ENCODE measurements around the gene ARRDC5.

Gene ARRDC5

GRCh38 chr19:4909156-4909896 is 6.6 kb upstream of the ARRDC5 start, which contains the start of gene UHRF1:
TSS of gene UHRF1 (plus strand) at chr19:4909501. CDS start at chr19:4910886, 1,385 bp downstream.
- H3K27me3 ChIP-seq (ENCODE audit: control insufficient read depth in 1 of 2, insufficient read depth in 1 of 2, low read length in 2 of 2), result peaks cover 0 to 3% of the 10 kb centered on the region in 2 experiments
- peak within 1 kb of the TSS; percentile 90 for H3K27ac ChIP-seq (ENCODE audit: low read length, poor library complexity, severe bottlenecking)
- no peak for DNase-seq
- peak within 1 kb of the TSS in 1 of 2 experiments; percentile 73 for H2BK12ac ChIP-seq (ENCODE audit: low read length in 2 of 2)
- peak within 1 kb of the TSS; percentile 58 for H2BK15ac ChIP-seq (ENCODE audit: low read depth, poor library complexity, severe bottlenecking)
- H2AK5ac ChIP-seq (ENCODE audit: low read length, severe bottlenecking), result no peak within 1 kb of the TSS
- peak within 1 kb of the TSS; percentile 57 for H4K91ac ChIP-seq (ENCODE audit: low read length)
- H3K4me3 ChIP-seq (ENCODE audit: insufficient read depth in 1 of 2, low read depth in 1 of 2, low read length in 2 of 2), result peak within 1 kb of the TSS; percentile 77 to 88
- peak within 1 kb of the TSS; percentile 83 for H2AFZ ChIP-seq (ENCODE audit: low read depth, low read length)
- 6% methylated on average over 52 of the region's 89 CpGs for WGBS
- no peaks in the 10 kb centered on the region for H3K79me1 ChIP-seq (replicated peaks; ENCODE audit: low read length, poor library complexity, severe bottlenecking)
- H3K23ac ChIP-seq (ENCODE audit: low read length in 2 of 2), result peak within 1 kb of the TSS in 1 of 2 experiments; percentile 72
- peaks cover 34% of the 10 kb centered on the region for H3K4me1 ChIP-seq (ENCODE audit: control insufficient read depth, insufficient read depth, low read depth, low read length)
- H2BK120ac ChIP-seq (ENCODE audit: low read depth, low read length), result no peak within 1 kb of the TSS
- peak within 1 kb of the TSS; percentile 80 to 89 for H3K18ac ChIP-seq (ENCODE audit: low read depth in 1 of 2, low read length in 2 of 2)
- peaks cover 0 to 2% of the 10 kb centered on the region in 2 experiments for H3K36me3 ChIP-seq (ENCODE audit: control insufficient read depth in 1 of 2, insufficient read depth in 2 of 2, low read depth in 1 of 2, low read length in 2 of 2)
- peak within 1 kb of the TSS; percentile 99 for H3K4me2 ChIP-seq (ENCODE audit: low read length, poor library complexity, severe bottlenecking)
- peak within 1 kb of the TSS; percentile 56 for H4K8ac ChIP-seq (ENCODE audit: low read length)
- H3K9ac ChIP-seq (ENCODE audit: low read length), result peak within 1 kb of the TSS; percentile 84
- no peak within 1 kb of the TSS for H3K4ac ChIP-seq (ENCODE audit: low read depth in 1 of 2, low read length in 2 of 2)
- no peak within 1 kb of the TSS for H2BK5ac ChIP-seq (ENCODE audit: low read depth, low read length, poor library complexity, severe bottlenecking)
- peak within 1 kb of the TSS in 1 of 2 experiments; percentile 90 for H3K14ac ChIP-seq (ENCODE audit: low read length in 2 of 2)
- no peaks in the 10 kb centered on the region for H3K9me3 ChIP-seq (ENCODE audit: control insufficient read depth, low read length)

- Histone ChIP-seq H3K4me2 (ENCODE audit: low read length, poor library complexity, severe bottlenecking) (peak overlapping the region; percentile 99), H4K91ac (ENCODE audit: low read length) (no peak overlapping the region), H3K23ac (ENCODE audit: low read length in 2 of 2) (peak overlapping the region in 1 of 2 experiments; percentile 70), H3K18ac (ENCODE audit: low read depth in 1 of 2, low read length in 2 of 2) (peak overlapping the region in 1 of 2 experiments; percentile 9), H4K8ac (ENCODE audit: low read length) (peak overlapping the region; percentile 7), H3K4me1 (ENCODE audit: control insufficient read depth, insufficient read depth, low read depth, low read length) (peaks cover 29% of the 10 kb centered on the region), H3K4me3 (ENCODE audit: insufficient read depth in 1 of 2, low read depth in 1 of 2, low read length in 2 of 2) (no peak overlapping the region), H3K14ac (ENCODE audit: low read length in 2 of 2) (no peak overlapping the region), H3K79me1 (replicated peaks; ENCODE audit: low read length, poor library complexity, severe bottlenecking) (no peaks in the 10 kb centered on the region), H3K36me3 (ENCODE audit: control insufficient read depth in 1 of 2, insufficient read depth in 2 of 2, low read depth in 1 of 2, low read length in 2 of 2) (peaks cover 0 to 2% of the 10 kb centered on the region in 2 experiments), H3K9ac (ENCODE audit: low read length) (no peak overlapping the region), H2BK12ac (ENCODE audit: low read length in 2 of 2) (no peak overlapping the region), H2AK5ac (ENCODE audit: low read length, severe bottlenecking) (no peak overlapping the region), H3K4ac (ENCODE audit: low read depth in 1 of 2, low read length in 2 of 2) (no peak overlapping the region), H3K27ac (ENCODE audit: low read length, poor library complexity, severe bottlenecking) (no peak overlapping the region), H3K9me3 (ENCODE audit: control insufficient read depth, low read length) (no peaks in the 10 kb centered on the region), H2BK120ac (ENCODE audit: low read depth, low read length) (no peak overlapping the region), H2BK15ac (ENCODE audit: low read depth, poor library complexity, severe bottlenecking) (peak overlapping the region; percentile 58), H2AFZ (ENCODE audit: low read depth, low read length) (no peak overlapping the region), H3K27me3 (ENCODE audit: control insufficient read depth in 1 of 2, insufficient read depth in 1 of 2, low read length in 2 of 2) (peaks cover 0 to 3% of the 10 kb centered on the region in 2 experiments), H2BK5ac (ENCODE audit: low read depth, low read length, poor library complexity, severe bottlenecking) (no peak overlapping the region)
- WGBS, result 90% methylated on average over 15 of the region's 15 CpGs
- no peak for DNase-seq
Measured at GRCh38 chr19:4908781-4909155, 6.1 kb upstream of the ARRDC5 start.

DNA sequence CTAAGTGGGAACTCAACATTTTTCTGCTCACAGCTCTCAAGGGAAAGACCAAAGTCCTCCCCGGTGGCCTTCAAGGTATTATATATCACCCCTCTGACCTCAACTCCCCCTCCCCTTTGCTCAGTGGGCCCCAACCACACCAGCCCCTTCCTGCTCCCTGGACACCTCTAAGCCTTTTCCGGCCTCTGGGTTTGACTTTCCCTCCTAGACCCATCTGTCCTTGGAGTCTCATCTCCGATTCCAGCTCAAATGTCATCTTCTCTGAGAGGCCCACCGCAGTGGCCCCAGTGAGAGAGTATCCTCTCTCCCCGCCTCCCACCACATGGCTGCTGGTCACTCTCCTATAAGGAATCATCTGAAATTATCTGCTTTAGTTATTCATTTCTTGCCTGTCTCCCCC is 5.7 kb upstream of the ARRDC5 start:
- H3K4me3 ChIP-seq (ENCODE audit: insufficient read depth in 1 of 2, low read depth in 1 of 2, low read length in 2 of 2), result no peak overlapping the region
- no peak overlapping the region for H3K4ac ChIP-seq (ENCODE audit: low read depth in 1 of 2, low read length in 2 of 2)
- H3K9ac ChIP-seq (ENCODE audit: low read length), result no peak overlapping the region
- no peak for DNase-seq
- H3K18ac ChIP-seq (ENCODE audit: low read depth in 1 of 2, low read length in 2 of 2), result no peak overlapping the region
- no peak overlapping the region for H2AFZ ChIP-seq (ENCODE audit: low read depth, low read length)
- no peaks in the 10 kb centered on the region for H3K79me1 ChIP-seq (replicated peaks; ENCODE audit: low read length, poor library complexity, severe bottlenecking)
- H2BK15ac ChIP-seq (ENCODE audit: low read depth, poor library complexity, severe bottlenecking), result no peak overlapping the region
- H3K4me2 ChIP-seq (ENCODE audit: low read length, poor library complexity, severe bottlenecking), result no peak overlapping the region
- no peaks in the 10 kb centered on the region for H3K9me3 ChIP-seq (ENCODE audit: control insufficient read depth, low read length)
- WGBS, result 73% methylated on average over 5 of the region's 5 CpGs
- H2BK5ac ChIP-seq (ENCODE audit: low read depth, low read length, poor library complexity, severe bottlenecking), result no peak overlapping the region
- no peak overlapping the region for H2AK5ac ChIP-seq (ENCODE audit: low read length, severe bottlenecking)
- no peak overlapping the region for H2BK120ac ChIP-seq (ENCODE audit: low read depth, low read length)
- H4K8ac ChIP-seq (ENCODE audit: low read length), result no peak overlapping the region
- no peak overlapping the region for H3K14ac ChIP-seq (ENCODE audit: low read length in 2 of 2)
- H3K27me3 ChIP-seq (ENCODE audit: control insufficient read depth in 1 of 2, insufficient read depth in 1 of 2, low read length in 2 of 2), result peaks cover 0 to 3% of the 10 kb centered on the region in 2 experiments
- peaks cover 0 to 2% of the 10 kb centered on the region in 2 experiments for H3K36me3 ChIP-seq (ENCODE audit: control insufficient read depth in 1 of 2, insufficient read depth in 2 of 2, low read depth in 1 of 2, low read length in 2 of 2)
- peaks cover 29% of the 10 kb centered on the region for H3K4me1 ChIP-seq (ENCODE audit: control insufficient read depth, insufficient read depth, low read depth, low read length)
- H2BK12ac ChIP-seq (ENCODE audit: low read length in 2 of 2), result no peak overlapping the region
- no peak overlapping the region for H3K23ac ChIP-seq (ENCODE audit: low read length in 2 of 2)
- no peak overlapping the region for H4K91ac ChIP-seq (ENCODE audit: low read length)
- H3K27ac ChIP-seq (ENCODE audit: low read length, poor library complexity, severe bottlenecking), result no peak overlapping the region

DNA sequence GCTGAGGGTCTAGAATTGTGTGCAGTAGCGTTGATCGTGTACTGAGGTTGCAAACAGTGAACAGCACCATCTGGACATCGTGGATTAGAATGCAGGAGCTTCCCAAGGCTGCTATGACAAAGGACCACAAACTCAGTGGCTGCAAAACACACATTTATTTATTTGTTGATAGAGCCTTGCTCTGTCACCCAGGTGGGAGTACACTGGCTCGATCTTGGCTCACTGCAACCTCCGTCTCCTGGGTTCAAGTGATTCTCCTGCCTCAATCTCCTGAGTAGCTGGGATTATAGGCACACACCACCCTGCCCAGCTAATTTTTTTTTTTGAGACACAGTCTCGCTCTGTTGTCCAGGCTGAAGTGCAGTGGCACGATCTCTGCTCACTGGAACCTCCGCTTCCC is 4.3 kb upstream of the ARRDC5 start:
- Histone ChIP-seq H3K4me1 (ENCODE audit: control insufficient read depth, insufficient read depth, low read depth, low read length) (peaks cover 26% of the 10 kb centered on the region), H2BK5ac (ENCODE audit: low read depth, low read length, poor library complexity, severe bottlenecking) (no peak overlapping the region), H2BK15ac (ENCODE audit: low read depth, poor library complexity, severe bottlenecking) (no peak overlapping the region), H4K8ac (ENCODE audit: low read length) (no peak overlapping the region), H3K4me2 (ENCODE audit: low read length, poor library complexity, severe bottlenecking) (no peak overlapping the region), H4K91ac (ENCODE audit: low read length) (no peak overlapping the region), H2AFZ (ENCODE audit: low read depth, low read length) (no peak overlapping the region), H3K27ac (ENCODE audit: low read length, poor library complexity, severe bottlenecking) (no peak overlapping the region), H3K9ac (ENCODE audit: low read length) (no peak overlapping the region), H3K18ac (ENCODE audit: low read depth in 1 of 2, low read length in 2 of 2) (no peak overlapping the region), H3K27me3 (ENCODE audit: control insufficient read depth in 1 of 2, insufficient read depth in 1 of 2, low read length in 2 of 2) (peaks cover 0 to 3% of the 10 kb centered on the region in 2 experiments), H3K36me3 (ENCODE audit: control insufficient read depth in 1 of 2, insufficient read depth in 2 of 2, low read depth in 1 of 2, low read length in 2 of 2) (no peaks in the 10 kb centered on the region), H3K14ac (ENCODE audit: low read length in 2 of 2) (no peak overlapping the region), H3K23ac (ENCODE audit: low read length in 2 of 2) (no peak overlapping the region), H3K79me1 (replicated peaks; ENCODE audit: low read length, poor library complexity, severe bottlenecking) (no peaks in the 10 kb centered on the region), H2BK120ac (ENCODE audit: low read depth, low read length) (no peak overlapping the region), H2AK5ac (ENCODE audit: low read length, severe bottlenecking) (no peak overlapping the region), H3K9me3 (ENCODE audit: control insufficient read depth, low read length) (no peaks in the 10 kb centered on the region), H2BK12ac (ENCODE audit: low read length in 2 of 2) (no peak overlapping the region), H3K4me3 (ENCODE audit: insufficient read depth in 1 of 2, low read depth in 1 of 2, low read length in 2 of 2) (no peak overlapping the region), H3K4ac (ENCODE audit: low read depth in 1 of 2, low read length in 2 of 2) (no peak overlapping the region)
- no peak for DNase-seq
- 91% methylated on average over 8 of the region's 8 CpGs for WGBS
